ENCODE data around the gene PDIK1L.

PDIK1L gene

DNA sequence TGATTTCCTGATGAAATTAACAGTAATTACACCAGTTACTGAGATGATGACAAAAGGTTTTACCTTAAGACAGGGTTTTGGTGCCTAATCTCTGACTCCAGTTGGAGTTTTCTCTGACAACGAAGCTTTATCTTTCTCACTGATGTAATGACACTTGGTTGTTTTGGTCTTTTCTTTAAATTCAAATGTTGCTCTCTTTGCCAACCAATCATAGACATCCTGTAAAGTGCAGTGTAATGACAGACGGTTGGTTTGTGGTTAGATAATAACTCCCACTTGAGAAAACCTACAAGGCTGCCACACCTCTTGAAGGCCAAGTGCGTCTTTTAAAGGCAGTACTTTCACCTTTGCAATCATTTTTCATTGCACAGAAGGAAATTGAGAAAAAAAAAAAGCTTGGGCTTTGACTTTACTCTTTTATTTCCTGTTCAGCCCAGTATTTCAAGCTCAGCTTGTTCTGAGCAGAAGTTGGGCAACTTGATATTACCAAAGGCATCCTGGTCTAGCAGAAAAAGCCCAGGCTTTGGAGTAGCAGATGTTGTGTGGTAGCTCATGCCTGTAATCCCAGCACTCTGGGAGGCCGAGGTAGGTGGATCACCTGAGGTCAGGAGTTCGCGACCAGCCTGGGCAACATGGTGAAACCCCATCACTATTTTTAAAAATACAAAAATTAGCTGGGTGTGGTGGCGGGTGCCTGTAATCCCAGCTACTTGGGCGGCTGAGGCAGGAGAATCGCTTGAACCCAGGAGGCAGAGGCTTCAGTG is 14.9 kb downstream of the PDIK1L start:
- TF ChIP-seq, protein P1, sequence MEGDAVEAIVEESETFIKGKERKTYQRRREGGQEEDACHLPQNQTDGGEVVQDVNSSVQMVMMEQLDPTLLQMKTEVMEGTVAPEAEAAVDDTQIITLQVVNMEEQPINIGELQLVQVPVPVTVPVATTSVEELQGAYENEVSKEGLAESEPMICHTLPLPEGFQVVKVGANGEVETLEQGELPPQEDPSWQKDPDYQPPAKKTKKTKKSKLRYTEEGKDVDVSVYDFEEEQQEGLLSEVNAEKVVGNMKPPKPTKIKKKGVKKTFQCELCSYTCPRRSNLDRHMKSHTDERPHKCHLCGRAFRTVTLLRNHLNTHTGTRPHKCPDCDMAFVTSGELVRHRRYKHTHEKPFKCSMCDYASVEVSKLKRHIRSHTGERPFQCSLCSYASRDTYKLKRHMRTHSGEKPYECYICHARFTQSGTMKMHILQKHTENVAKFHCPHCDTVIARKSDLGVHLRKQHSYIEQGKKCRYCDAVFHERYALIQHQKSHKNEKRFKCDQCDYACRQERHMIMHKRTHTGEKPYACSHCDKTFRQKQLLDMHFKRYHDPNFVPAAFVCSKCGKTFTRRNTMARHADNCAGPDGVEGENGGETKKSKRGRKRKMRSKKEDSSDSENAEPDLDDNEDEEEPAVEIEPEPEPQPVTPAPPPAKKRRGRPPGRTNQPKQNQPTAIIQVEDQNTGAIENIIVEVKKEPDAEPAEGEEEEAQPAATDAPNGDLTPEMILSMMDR (IDR thresholded peaks at IDR 0.05; ENCODE audit: extremely low read depth, insufficient read depth, missing control alignments): no peak
- DNase-seq (ENCODE audit: low spot score): peak; percentile 69
- in situ Hi-C loops (cut with MboI; ENCODE audit: low pct_unique_long_range_greater_than_20kb, low sequenced_read_pairs, unreplicated experiment): no loop called here

DNA sequence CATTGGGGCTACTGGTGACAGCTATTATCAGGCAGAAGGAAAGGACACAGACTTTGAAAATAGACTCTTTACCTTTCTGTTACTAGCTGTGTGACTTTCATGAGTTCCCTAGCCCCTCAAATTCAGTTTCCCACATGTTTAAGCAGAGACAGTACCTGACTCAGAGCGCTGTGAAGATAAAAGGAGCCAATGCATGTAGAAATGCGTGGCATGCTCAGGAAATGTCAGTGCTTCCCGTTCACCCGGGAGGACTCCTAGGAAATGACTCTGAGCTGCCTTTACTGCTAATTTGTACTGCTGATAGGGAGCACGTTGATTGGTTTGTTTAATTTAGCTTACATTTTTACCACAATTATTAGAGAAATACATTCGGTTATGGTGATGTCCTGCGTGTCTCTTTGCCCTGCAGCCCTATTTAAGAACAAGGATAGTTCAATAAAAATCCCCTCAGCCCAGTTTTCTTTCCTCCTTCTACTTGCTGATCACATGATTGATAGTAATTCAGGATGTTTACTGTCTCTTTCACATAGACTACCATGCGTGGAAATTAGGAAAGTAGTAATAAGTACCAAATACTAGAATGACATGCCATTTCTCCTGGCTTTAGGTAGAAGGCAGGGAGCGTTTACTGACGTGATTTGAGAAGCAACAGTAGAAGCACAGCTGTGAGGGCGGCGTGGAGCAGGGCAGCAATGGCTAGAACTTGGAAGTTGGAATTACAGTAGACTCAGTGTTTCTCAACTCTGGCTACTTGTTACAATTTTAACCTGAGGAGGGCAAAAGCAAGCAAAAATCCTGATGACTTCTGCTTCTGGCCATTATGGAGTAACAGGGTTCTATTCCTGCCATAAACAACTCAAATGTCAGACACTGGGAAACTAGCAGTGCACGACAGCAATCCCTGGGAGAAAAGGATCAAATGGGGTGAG is 15.9 kb downstream of the PDIK1L start:
- DNase-seq (ENCODE audit: low spot score): no peak
- TF ChIP-seq, protein P1 (IDR thresholded peaks at IDR 0.05; ENCODE audit: extremely low read depth, insufficient read depth, missing control alignments): no peak
- in situ Hi-C loops (cut with MboI; ENCODE audit: low pct_unique_long_range_greater_than_20kb, low sequenced_read_pairs, unreplicated experiment): no loop called here

DNA sequence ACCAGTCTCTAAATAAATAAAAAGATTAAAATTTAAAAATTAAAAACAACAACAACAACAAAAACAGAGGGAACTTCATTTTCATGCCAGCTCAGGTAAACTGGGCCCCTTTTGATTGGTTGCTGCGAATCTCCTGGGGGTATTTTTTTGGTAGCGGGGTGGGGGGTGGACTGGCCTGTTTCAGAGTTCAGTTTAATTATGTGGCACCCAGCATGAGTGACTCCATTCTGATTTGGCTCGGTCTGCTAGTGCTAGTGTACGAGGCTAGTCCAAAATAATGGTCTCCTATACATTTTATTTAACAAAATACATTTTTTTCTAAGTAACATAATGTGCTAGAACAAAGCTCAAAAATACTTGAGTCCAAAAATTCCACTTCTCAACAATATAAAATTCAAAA is 18.2 kb downstream of the PDIK1L start:
- in situ Hi-C loops (cut with MboI; ENCODE audit: low pct_unique_long_range_greater_than_20kb, low sequenced_read_pairs, unreplicated experiment): no loop called here
- DNase-seq (ENCODE audit: low spot score): no peak
- TF ChIP-seq, protein P1 (IDR thresholded peaks at IDR 0.05; ENCODE audit: extremely low read depth, insufficient read depth, missing control alignments): no peak

DNA sequence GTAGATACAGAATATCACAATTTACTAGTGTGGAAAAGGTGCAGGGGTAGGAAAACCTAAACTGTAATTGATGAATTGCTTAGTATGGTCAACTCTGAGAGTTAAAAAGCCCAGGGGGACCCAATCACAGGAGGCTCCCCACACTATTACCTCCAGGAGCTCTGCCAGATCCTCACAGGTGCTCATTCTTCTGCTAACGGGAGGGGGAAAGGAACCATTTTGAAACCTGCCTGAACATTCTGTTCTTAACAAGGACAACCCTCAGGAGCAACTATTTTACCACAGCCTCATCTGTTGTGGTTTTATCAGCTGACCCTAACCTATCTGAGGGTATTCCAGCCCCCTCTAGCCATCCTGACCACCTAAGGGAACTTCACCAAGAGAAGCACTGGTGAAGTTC is 19.1 kb downstream of the PDIK1L start:
- no peak for DNase-seq (ENCODE audit: low spot score)
- in situ Hi-C loops (cut with MboI; ENCODE audit: low pct_unique_long_range_greater_than_20kb, low sequenced_read_pairs, unreplicated experiment): no loop called here
- TF ChIP-seq, protein P1 (IDR thresholded peaks at IDR 0.05; ENCODE audit: extremely low read depth, insufficient read depth, missing control alignments): no peak

DNA sequence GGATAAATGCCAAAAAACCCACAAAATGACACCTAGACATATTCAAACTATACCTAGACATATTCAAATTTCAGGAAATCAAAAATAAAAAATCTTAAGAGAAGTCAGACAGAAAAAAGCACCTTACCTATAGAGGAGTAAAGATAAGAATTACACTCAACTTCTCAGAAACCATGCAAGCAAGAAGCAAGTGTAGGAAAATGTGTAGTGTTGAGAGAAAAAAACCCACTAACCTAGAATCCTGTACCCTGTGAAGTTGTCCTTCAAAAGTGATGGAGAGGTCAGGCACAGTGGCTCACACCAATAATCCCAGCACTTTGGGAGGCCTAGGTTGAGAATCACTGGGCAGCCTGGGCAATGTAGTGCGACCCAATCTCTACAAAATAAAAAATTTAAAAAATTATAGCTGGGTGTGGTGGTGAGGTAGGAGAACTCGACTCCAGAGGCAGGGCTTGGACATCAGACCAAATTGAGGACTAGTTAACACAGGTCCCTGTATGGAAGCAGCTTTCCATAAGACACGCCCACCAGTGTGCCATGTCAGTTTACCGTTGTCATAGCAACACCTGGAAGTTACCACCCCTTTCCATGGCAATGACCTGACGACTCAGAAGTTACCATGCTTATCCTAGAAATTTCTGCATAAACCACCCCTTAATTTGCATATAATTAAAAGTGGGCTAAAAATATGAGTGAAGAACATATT is 20.7 kb downstream of the PDIK1L start:
- no peak for DNase-seq (ENCODE audit: low spot score)
- in situ Hi-C loops (cut with MboI; ENCODE audit: low pct_unique_long_range_greater_than_20kb, low sequenced_read_pairs, unreplicated experiment): no loop called here

DNA sequence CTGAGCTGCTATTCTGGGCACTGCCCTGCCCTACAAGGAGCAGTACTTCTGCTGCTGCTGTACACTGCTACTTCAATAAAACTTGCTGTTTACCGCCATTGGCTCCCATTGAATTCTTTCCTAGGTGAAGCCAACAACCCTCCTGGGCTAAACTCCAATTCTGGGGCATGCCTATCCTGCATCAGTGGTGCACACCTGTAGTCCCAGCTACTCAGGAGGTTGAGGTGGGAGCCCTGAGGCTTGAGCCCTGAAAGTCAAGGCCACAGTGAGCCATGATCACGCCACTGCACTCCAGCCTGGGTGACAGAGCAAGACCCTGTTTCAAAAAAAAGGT is 21.2 kb downstream of the PDIK1L start:
- in situ Hi-C loops (cut with MboI; ENCODE audit: low pct_unique_long_range_greater_than_20kb, low sequenced_read_pairs, unreplicated experiment): no loop called here
- TF ChIP-seq, protein P1 (IDR thresholded peaks at IDR 0.05; ENCODE audit: extremely low read depth, insufficient read depth, missing control alignments): no peak
- DNase-seq (ENCODE audit: low spot score): no peak

More for the DNA sequence above, 20.7 kb downstream of the PDIK1L start:
- TF ChIP-seq, protein P1 (IDR thresholded peaks at IDR 0.05; ENCODE audit: extremely low read depth, insufficient read depth, missing control alignments): no peak
